Astrocyte (in vitro differentiated cells and primary cell): ENCODE measurements around the gene SOHLH2. TPM values are rescaled to one million over a fixed set of nuclear protein-coding genes. Genes with fewer than 3 reads are reported as not detected.

ENCODE experiments used
- DNase-seq: peaks from one replicate; pipeline ENCODE4 v3.0.0-alpha.2; 2010; ENCODE audit warnings: low read depth
- FAIRE-seq: peaks from 2 replicates; lab custom pipeline; 2011; peaks lifted over from hg19 to GRCh38; lab: Jason Lieb, UNC
- H2AFZ ChIP-seq: 2 replicates; pipeline ENCODE4 v1.6.0; 2012; ENCODE audit warnings: low read depth, low read length, inconsistent platforms
- H3K27ac ChIP-seq: 2 replicates; pipeline ENCODE4 v1.5.1; 2011; ENCODE audit warnings: low read depth, low read length, inconsistent platforms
- H3K27me3 ChIP-seq: 2 replicates; pipeline ENCODE4 v1.6.0; 2011; ENCODE audit warnings: low read length, inconsistent platforms; ENCODE audit not compliant: insufficient read depth
- H3K36me3 ChIP-seq: 2 replicates; pipeline ENCODE4 v1.5.1; 2011; ENCODE audit warnings: low read length, inconsistent platforms; ENCODE audit not compliant: insufficient read depth
- H3K4me1 ChIP-seq: 2 replicates; pipeline ENCODE4 v1.5.1; 2011; ENCODE audit warnings: low read length, inconsistent platforms; ENCODE audit not compliant: insufficient read depth
- H3K4me2 ChIP-seq: 2 replicates; pipeline ENCODE4 v1.6.0; 2012; ENCODE audit warnings: low read length, inconsistent platforms
- H3K4me3 ChIP-seq: 2 replicates; pipeline ENCODE4 v1.5.1; 2011; ENCODE audit warnings: low read depth, mild to moderate bottlenecking, low read length, inconsistent platforms; ENCODE audit not compliant: insufficient read depth
- H3K79me2 ChIP-seq: 2 replicates; pipeline ENCODE4 v1.6.0; 2012; ENCODE audit warnings: mild to moderate bottlenecking, low read length, inconsistent platforms; ENCODE audit not compliant: insufficient read depth
- H3K9ac ChIP-seq: 2 replicates; pipeline ENCODE4 v1.6.0; 2012; ENCODE audit warnings: mild to moderate bottlenecking, low read length, inconsistent platforms
- H3K9me3 ChIP-seq: 2 replicates; pipeline ENCODE4 v1.5.1; 2012; ENCODE audit warnings: low read depth, mild to moderate bottlenecking, low read length, inconsistent platforms; ENCODE audit not compliant: insufficient read depth
- H4K20me1 ChIP-seq: 2 replicates; pipeline ENCODE4 v1.6.0; 2012; ENCODE audit warnings: low read length, inconsistent platforms; ENCODE audit not compliant: insufficient read depth
- H3K27ac Mint-ChIP-seq: one replicate; pipeline ENCODE4 v1.8.0; 2021; ENCODE audit warnings: mild to moderate bottlenecking, mixed read lengths; ENCODE audit not compliant: unreplicated experiment
- H3K27me3 Mint-ChIP-seq: one replicate; pipeline ENCODE4 v1.8.0; 2021; ENCODE audit warnings: low read depth, mixed read lengths; ENCODE audit not compliant: unreplicated experiment
- H3K36me3 Mint-ChIP-seq: one replicate; pipeline ENCODE4 v1.8.0; 2021; ENCODE audit warnings: low read depth, mixed read lengths; ENCODE audit not compliant: unreplicated experiment
- H3K4me1 Mint-ChIP-seq: one replicate; pipeline ENCODE4 v1.8.0; 2021; ENCODE audit warnings: low read depth, mixed read lengths; ENCODE audit not compliant: unreplicated experiment
- H3K4me3 Mint-ChIP-seq: one replicate; pipeline ENCODE4 v1.8.0; 2021; ENCODE audit warnings: mild to moderate bottlenecking, moderate library complexity, mixed read lengths; ENCODE audit not compliant: unreplicated experiment
- H3K9me3 Mint-ChIP-seq: one replicate; pipeline ENCODE4 v1.8.0; 2021; ENCODE audit warnings: mild to moderate bottlenecking, mixed read lengths; ENCODE audit not compliant: unreplicated experiment
- CTCF ChIP-seq: IDR thresholded peaks from 2 replicates; pipeline ENCODE4 v1.5.1; 2011; ENCODE audit warnings: low read depth, mild to moderate bottlenecking, inconsistent platforms, low read length, moderate library complexity; ENCODE audit not compliant: insufficient read depth
- EZH2 ChIP-seq: IDR thresholded peaks from 2 replicates; pipeline ENCODE4 v1.6.1; 2012; ENCODE audit warnings: mild to moderate bottlenecking, low read length, inconsistent platforms; ENCODE audit not compliant: insufficient read depth
- total RNA-seq: library from RNA; stranded (reverse); gene quantifications from 2 replicates; pipeline ENCODE4 v1.2.1, GENCODE V29; 2021

SOHLH2 gene
- total RNA-seq, 1 donor from 2014 or later = not detected

GRCh38 chr13:36261011-36261410, 46.7 kb upstream of the SOHLH2 start:
- H3K4me3 ChIP-seq = no peak overlapping the region
- no peaks in the 10 kb centered on the region for H3K27me3 Mint-ChIP-seq
- no peaks in the 10 kb centered on the region for H3K27me3 ChIP-seq
- DNase-seq (no peak), FAIRE-seq (no peak)
- H3K4me1 ChIP-seq = no peaks in the 10 kb centered on the region
- H3K4me3 Mint-ChIP-seq = no peak overlapping the region
- H3K36me3 Mint-ChIP-seq = no peaks in the 10 kb centered on the region
- H2AFZ ChIP-seq = no peak overlapping the region
- no peaks in the 10 kb centered on the region for H3K36me3 ChIP-seq
- H3K9ac ChIP-seq = no peak overlapping the region
- no peak overlapping the region for H3K27ac Mint-ChIP-seq
- H4K20me1 ChIP-seq = no peaks in the 10 kb centered on the region
- no peaks in the 10 kb centered on the region for H3K79me2 ChIP-seq
- no peak overlapping the region for H3K27ac ChIP-seq
- no peak for TF ChIP-seq CTCF
- no peak for TF ChIP-seq EZH2
- H3K4me1 Mint-ChIP-seq = no peaks in the 10 kb centered on the region
- H3K4me2 ChIP-seq = no peak overlapping the region
- H3K9me3 Mint-ChIP-seq = peaks cover 2% of the 10 kb centered on the region
- H3K9me3 ChIP-seq = no peaks in the 10 kb centered on the region

GRCh38 chr13:36259361-36260137, 45.2 kb upstream of the SOHLH2 start:
- H3K79me2 ChIP-seq = no peaks in the 10 kb centered on the region
- Mint-ChIP-seq H3K4me1 (no peaks in the 10 kb centered on the region), H3K36me3 (no peaks in the 10 kb centered on the region), H3K4me3 (no peak overlapping the region), H3K27ac (no peak overlapping the region), H3K9me3 (peaks cover 2% of the 10 kb centered on the region), H3K27me3 (no peaks in the 10 kb centered on the region)
- H4K20me1 ChIP-seq = no peaks in the 10 kb centered on the region
- H3K36me3 ChIP-seq = no peaks in the 10 kb centered on the region
- no peaks in the 10 kb centered on the region for H3K27me3 ChIP-seq
- FAIRE-seq (no peak), DNase-seq (no peak)
- TF ChIP-seq EZH2 (no peak), CTCF (no peak)
- no peaks in the 10 kb centered on the region for H3K4me1 ChIP-seq
- no peak overlapping the region for H3K9ac ChIP-seq
- no peak overlapping the region for H2AFZ ChIP-seq
- no peak overlapping the region for H3K4me3 ChIP-seq
- no peak overlapping the region for H3K4me2 ChIP-seq
- no peak overlapping the region for H3K27ac ChIP-seq
- no peaks in the 10 kb centered on the region for H3K9me3 ChIP-seq

GRCh38 chr13:36258831-36259230, 44.5 kb upstream of the SOHLH2 start:
- Mint-ChIP-seq H3K27ac (no peak overlapping the region), H3K27me3 (no peaks in the 10 kb centered on the region), H3K9me3 (peaks cover 2% of the 10 kb centered on the region), H3K4me1 (no peaks in the 10 kb centered on the region), H3K36me3 (no peaks in the 10 kb centered on the region), H3K4me3 (no peak overlapping the region)
- DNase-seq = no peak
- Histone ChIP-seq H3K4me2 (no peak overlapping the region), H3K36me3 (no peaks in the 10 kb centered on the region), H3K9me3 (no peaks in the 10 kb centered on the region), H3K4me3 (no peak overlapping the region), H3K27ac (no peak overlapping the region), H3K27me3 (no peaks in the 10 kb centered on the region), H4K20me1 (no peaks in the 10 kb centered on the region), H3K9ac (no peak overlapping the region), H3K4me1 (no peaks in the 10 kb centered on the region), H2AFZ (no peak overlapping the region), H3K79me2 (no peaks in the 10 kb centered on the region)
- FAIRE-seq = no peak
- TF ChIP-seq EZH2 = no peak
- TF ChIP-seq CTCF = no peak
